ENCODE data around the gene TAF1C.

TAF1C gene, protein sequence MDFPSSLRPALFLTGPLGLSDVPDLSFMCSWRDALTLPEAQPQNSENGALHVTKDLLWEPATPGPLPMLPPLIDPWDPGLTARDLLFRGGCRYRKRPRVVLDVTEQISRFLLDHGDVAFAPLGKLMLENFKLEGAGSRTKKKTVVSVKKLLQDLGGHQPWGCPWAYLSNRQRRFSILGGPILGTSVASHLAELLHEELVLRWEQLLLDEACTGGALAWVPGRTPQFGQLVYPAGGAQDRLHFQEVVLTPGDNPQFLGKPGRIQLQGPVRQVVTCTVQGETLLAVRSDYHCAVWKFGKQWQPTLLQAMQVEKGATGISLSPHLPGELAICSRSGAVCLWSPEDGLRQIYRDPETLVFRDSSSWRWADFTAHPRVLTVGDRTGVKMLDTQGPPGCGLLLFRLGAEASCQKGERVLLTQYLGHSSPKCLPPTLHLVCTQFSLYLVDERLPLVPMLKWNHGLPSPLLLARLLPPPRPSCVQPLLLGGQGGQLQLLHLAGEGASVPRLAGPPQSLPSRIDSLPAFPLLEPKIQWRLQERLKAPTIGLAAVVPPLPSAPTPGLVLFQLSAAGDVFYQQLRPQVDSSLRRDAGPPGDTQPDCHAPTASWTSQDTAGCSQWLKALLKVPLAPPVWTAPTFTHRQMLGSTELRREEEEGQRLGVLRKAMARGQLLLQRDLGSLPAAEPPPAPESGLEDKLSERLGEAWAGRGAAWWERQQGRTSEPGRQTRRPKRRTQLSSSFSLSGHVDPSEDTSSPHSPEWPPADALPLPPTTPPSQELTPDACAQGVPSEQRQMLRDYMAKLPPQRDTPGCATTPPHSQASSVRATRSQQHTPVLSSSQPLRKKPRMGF

DNA sequence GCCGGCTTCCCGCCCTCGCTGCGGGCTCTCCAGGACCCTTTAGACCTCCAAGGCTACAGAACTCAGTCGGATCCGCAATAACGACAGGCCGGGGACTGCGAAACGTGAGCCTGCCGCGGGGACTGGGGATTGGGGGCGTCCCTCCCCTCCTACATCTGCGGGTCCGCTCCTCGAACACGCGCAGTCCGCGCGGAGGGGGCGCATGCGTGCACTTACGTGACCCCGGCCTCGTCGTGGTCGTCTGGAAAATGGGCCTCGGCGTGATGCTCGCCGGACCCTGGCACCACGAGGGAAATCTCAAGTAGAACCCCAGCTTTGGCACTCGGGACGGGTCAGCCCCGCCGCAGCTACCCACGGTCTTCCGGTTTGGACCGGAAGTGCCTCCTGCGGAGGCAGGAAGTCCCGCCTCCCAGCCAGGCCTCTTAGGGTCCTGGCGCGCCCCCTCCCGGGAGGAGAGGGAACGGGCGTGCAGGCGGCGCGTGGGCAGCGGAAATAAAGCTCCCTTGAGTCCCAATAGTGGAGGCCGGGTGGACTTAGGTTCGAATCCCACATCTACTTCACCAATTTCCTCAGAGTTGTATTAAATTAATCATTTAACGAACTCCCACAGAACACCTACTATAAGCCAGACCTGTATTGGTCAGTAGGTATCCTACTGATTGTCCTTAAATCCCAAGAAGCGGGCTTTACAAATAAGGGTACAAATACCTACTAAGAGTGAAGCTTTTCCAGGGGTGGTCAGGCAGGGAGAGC lies at the start of gene TAF1C:
TSS of gene TAF1C (minus strand) at position 373 of the 753 bp plus-strand sequence. CDS start 2,069 bp downstream, outside the sequence.
- Histone ChIP-seq H3K9me3 (ENCODE audit: control insufficient read depth, insufficient read depth, low read depth, low read length) (no peaks in the 10 kb centered on the region), H3K4me1 (ENCODE audit: control insufficient read depth, insufficient read depth, low read length) (no peaks in the 10 kb centered on the region), H3K27ac (ENCODE audit: extremely low read depth, low read depth, low read length) (peak within 1 kb of the TSS; percentile 48; the same call in 1 of the 2 replicates), H3K4me3 (ENCODE audit: low read depth, low read length) (peak within 1 kb of the TSS; percentile 93), H3K36me3 (ENCODE audit: control insufficient read depth in 2 of 2, insufficient read depth in 1 of 2, low read length in 2 of 2) (peaks cover 0 to 35% of the 10 kb centered on the region in 2 experiments; a peak in 2 of 3 replicates)
- CTCF ChIA-PET: interaction anchor here (0.5 to 2.7 kb wide), 45 partner anchors 9 to 302 kb away, joined by 3 to 33 read pairs (median 4); partner anchors contain the start of gene MBTPS1
- POLR2A ChIA-PET: interaction anchor here (0.6 to 2.4 kb wide), 7 partner anchors 9 to 319 kb away, joined by 3 to 13 read pairs (median 3); partner anchors contain the start of genes DNAAF1, HSDL1 and MBTPS1
- TF ChIP-seq SP7 (tag by site-specific recombination; IDR thresholded peaks at IDR 0.05) (0 out of 2 replicates have a peak, but pooled peaks have one; percentile 22), ZFP41 (tag by site-specific recombination; IDR thresholded peaks at IDR 0.05; ENCODE audit: borderline replicate concordance) (no peak), KLF10 (tag by site-specific recombination; IDR thresholded peaks at IDR 0.05) (no peak), ZNF658 (tag by site-specific recombination; IDR thresholded peaks at IDR 0.05) (no peak), ZNF558 (tag by site-specific recombination; IDR thresholded peaks at IDR 0.05) (no peak), ZSCAN23 (tag by site-specific recombination; IDR thresholded peaks at IDR 0.05) (no peak), ZNF670 (tag by site-specific recombination; IDR thresholded peaks at IDR 0.05; ENCODE audit: low read depth) (no peak), ZNF24 (tag by site-specific recombination; IDR thresholded peaks at IDR 0.05) (no peak), MZF1 (tag by site-specific recombination; IDR thresholded peaks at IDR 0.05; ENCODE audit: borderline replicate concordance) (no peak), ZNF184 (tag by site-specific recombination; IDR thresholded peaks at IDR 0.05) (no peak), ZBTB1 (tag by site-specific recombination; IDR thresholded peaks at IDR 0.05) (no peak), ZNF274 (IDR thresholded peaks at IDR 0.05; ENCODE audit: low read length) (no peak), ZNF274 (tag by site-specific recombination; IDR thresholded peaks at IDR 0.05; ENCODE audit: borderline replicate concordance) (no peak), ZFHX2 (tag by site-specific recombination; conservative IDR thresholded peaks at IDR 0.05) (peak; percentile 85), ZNF266 (tag by site-specific recombination; IDR thresholded peaks at IDR 0.05; ENCODE audit: low read depth) (no peak), EGR2 (tag by site-specific recombination; IDR thresholded peaks at IDR 0.05; ENCODE audit: low read depth) (peak; percentile 80), ZNF433 (tag by site-specific recombination; IDR thresholded peaks at IDR 0.05; ENCODE audit: low read depth) (no peak), YY1 (tag by site-specific recombination; IDR thresholded peaks at IDR 0.05) (no peak), ZNF157 (tag by site-specific recombination; IDR thresholded peaks at IDR 0.05) (no peak)
- TF ChIP-seq, protein P1, sequence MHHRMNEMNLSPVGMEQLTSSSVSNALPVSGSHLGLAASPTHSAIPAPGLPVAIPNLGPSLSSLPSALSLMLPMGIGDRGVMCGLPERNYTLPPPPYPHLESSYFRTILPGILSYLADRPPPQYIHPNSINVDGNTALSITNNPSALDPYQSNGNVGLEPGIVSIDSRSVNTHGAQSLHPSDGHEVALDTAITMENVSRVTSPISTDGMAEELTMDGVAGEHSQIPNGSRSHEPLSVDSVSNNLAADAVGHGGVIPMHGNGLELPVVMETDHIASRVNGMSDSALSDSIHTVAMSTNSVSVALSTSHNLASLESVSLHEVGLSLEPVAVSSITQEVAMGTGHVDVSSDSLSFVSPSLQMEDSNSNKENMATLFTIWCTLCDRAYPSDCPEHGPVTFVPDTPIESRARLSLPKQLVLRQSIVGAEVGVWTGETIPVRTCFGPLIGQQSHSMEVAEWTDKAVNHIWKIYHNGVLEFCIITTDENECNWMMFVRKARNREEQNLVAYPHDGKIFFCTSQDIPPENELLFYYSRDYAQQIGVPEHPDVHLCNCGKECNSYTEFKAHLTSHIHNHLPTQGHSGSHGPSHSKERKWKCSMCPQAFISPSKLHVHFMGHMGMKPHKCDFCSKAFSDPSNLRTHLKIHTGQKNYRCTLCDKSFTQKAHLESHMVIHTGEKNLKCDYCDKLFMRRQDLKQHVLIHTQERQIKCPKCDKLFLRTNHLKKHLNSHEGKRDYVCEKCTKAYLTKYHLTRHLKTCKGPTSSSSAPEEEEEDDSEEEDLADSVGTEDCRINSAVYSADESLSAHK (tag by site-specific recombination; IDR thresholded peaks at IDR 0.05): no peak
- TF ChIP-seq, protein P2, sequence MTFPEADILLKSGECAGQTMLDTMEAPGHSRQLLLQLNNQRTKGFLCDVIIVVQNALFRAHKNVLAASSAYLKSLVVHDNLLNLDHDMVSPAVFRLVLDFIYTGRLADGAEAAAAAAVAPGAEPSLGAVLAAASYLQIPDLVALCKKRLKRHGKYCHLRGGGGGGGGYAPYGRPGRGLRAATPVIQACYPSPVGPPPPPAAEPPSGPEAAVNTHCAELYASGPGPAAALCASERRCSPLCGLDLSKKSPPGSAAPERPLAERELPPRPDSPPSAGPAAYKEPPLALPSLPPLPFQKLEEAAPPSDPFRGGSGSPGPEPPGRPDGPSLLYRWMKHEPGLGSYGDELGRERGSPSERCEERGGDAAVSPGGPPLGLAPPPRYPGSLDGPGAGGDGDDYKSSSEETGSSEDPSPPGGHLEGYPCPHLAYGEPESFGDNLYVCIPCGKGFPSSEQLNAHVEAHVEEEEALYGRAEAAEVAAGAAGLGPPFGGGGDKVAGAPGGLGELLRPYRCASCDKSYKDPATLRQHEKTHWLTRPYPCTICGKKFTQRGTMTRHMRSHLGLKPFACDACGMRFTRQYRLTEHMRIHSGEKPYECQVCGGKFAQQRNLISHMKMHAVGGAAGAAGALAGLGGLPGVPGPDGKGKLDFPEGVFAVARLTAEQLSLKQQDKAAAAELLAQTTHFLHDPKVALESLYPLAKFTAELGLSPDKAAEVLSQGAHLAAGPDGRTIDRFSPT (tag by site-specific recombination; IDR thresholded peaks at IDR 0.05): no peak
- TF ChIP-seq, protein P3, sequence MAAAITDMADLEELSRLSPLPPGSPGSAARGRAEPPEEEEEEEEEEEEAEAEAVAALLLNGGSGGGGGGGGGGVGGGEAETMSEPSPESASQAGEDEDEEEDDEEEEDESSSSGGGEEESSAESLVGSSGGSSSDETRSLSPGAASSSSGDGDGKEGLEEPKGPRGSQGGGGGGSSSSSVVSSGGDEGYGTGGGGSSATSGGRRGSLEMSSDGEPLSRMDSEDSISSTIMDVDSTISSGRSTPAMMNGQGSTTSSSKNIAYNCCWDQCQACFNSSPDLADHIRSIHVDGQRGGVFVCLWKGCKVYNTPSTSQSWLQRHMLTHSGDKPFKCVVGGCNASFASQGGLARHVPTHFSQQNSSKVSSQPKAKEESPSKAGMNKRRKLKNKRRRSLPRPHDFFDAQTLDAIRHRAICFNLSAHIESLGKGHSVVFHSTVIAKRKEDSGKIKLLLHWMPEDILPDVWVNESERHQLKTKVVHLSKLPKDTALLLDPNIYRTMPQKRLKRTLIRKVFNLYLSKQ (tag by site-specific recombination; IDR thresholded peaks at IDR 0.05; ENCODE audit: borderline replicate concordance): no peak
- TF ChIP-seq, protein P4, sequence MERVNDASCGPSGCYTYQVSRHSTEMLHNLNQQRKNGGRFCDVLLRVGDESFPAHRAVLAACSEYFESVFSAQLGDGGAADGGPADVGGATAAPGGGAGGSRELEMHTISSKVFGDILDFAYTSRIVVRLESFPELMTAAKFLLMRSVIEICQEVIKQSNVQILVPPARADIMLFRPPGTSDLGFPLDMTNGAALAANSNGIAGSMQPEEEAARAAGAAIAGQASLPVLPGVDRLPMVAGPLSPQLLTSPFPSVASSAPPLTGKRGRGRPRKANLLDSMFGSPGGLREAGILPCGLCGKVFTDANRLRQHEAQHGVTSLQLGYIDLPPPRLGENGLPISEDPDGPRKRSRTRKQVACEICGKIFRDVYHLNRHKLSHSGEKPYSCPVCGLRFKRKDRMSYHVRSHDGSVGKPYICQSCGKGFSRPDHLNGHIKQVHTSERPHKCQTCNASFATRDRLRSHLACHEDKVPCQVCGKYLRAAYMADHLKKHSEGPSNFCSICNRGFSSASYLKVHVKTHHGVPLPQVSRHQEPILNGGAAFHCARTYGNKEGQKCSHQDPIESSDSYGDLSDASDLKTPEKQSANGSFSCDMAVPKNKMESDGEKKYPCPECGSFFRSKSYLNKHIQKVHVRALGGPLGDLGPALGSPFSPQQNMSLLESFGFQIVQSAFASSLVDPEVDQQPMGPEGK (tag by site-specific recombination; IDR thresholded peaks at IDR 0.05): peak; percentile 68
